ENCODE results near the gene NDUFB11.
A peak's percentile ranks its signal among the peaks of the same experiment; 100 is the strongest.

Gene NDUFB11

DNA sequence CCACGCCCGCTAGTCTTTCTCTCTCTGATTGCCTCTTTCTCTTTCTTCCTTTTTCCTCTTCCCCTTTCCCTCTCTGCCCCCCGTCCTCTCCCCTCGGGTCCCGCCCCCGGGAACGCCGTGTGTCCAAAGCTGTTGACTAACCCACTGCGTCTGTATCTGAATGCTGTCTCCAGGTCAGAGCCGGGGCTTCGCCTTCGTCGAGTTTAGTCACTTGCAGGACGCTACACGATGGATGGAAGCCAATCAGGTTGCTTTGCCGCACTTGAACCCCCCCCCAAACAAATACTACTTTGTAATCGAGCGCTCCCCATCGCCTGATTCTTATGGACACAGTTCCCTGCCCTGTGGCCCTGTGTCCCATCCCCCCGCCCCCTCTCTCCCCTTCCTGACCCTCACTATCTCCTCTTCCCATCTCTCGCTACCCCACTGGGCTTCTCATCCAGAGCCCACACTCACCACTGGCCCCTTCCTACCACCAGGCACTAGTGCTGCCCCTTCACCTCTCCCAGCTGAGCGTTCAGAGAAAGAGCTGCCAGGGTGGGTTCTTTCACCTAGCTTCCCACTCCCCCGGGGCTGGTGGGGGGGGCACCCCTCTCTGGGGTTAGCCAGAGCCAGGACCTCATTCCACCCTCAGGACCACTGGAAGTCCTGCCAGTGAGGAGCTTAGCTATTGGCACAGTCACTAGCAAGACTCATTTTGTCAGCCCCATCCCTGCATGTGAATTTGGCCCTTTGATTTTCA, 30.5 kb upstream of the NDUFB11 start:
- no peak for DNase-seq

DNA sequence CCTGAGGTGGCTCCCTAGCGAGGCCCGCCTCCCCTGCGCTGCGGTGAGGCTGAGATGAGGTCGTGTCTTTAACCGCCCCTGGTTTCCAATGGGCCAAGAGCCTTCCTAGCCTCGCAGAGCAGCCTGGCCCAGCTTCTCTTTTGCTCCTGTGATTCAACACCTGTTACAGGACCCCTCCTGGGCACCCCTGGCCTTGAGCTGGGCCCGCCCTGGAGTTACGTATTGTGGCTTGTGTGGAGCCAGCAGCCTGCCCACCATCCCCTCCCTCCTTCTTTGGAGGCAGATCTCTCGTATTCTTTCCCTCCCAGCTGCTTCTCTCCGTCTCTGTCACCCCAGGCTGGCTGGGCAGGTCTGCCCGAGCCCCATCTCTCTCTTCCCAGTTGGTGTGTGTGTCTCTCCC, 29.9 kb upstream of the NDUFB11 start:
- no peak for DNase-seq

DNA sequence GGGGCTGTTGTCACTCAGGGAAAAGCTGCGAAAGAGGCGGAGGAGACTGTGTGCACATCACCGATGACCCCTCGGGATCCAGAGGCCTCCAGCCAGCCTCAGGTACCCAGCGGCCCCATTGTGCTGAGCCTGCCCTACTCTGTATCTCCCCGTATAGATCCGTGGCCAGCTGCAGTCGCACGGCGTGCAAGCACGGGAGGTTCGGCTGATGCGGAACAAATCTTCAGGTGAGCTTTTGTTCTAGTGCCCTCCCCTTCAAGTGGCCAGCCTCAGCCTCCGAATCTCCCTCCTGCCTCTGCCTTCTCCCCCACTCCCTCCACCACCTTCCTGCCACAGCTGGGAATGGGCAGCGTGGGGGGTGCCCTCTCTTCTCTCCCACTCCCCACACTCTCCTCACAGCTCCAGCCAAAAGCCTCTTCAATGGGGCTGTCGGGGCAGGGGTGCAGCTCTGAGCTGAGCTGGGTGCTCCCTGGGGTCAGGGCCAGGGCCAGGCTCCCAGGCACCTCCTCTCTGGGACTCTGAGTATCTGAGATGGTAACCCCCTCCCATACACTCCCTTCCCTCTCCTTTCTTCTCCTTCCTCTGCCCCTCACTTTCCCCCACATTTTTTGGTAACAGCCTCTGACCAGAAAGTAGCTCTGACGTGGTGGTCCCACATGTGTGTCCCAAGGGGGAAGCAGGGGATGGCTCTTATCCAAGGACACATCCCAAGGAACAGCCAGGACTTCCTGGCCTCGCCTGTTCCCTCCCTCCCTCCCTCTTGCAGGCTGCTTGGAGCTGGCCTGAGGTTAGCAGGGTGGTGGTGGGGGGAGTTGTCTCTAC, 28.7 kb upstream of the NDUFB11 start:
- no peak for DNase-seq

DNA sequence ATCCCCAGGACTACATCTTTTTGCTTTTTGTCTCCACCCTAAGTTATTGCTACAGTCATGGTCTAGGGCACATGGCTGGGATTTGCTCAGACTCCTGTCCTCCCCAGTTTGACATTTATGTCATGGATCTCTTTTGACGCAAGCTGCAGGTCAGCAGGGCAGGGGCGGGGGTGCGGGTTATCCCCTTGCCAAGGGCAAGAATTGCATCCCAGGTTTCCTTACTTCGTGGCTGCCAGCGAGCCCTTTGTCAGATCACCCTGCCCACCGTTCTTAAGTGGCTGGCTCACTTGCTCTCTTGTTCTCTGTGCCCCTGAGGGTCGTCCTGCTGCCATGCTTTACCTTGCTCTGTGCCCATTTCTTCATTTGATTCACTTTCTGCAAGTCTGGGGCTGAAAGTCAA, 28.0 kb upstream of the NDUFB11 start:
- no peak for DNase-seq

DNA sequence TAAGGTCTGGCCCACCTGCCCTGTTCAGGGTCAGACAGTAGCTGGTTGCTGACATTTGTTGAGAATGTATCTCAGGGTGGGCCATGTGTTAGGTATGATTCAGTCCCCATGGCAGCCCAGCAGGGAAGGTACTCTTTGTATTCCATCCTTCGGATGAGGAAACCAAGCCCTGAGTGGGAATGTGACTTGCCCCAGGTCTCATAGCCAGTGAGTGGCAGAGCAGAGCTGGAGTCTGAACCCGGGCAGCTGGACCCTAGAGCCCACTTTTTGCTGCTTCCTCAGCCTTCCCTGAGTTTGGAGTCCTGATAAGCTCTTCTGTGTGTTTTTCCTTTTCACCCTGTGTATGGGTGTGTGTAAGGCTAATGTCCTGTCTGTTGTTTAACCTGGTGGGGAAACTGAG, 27.5 kb upstream of the NDUFB11 start:
- no peak for DNase-seq

DNA sequence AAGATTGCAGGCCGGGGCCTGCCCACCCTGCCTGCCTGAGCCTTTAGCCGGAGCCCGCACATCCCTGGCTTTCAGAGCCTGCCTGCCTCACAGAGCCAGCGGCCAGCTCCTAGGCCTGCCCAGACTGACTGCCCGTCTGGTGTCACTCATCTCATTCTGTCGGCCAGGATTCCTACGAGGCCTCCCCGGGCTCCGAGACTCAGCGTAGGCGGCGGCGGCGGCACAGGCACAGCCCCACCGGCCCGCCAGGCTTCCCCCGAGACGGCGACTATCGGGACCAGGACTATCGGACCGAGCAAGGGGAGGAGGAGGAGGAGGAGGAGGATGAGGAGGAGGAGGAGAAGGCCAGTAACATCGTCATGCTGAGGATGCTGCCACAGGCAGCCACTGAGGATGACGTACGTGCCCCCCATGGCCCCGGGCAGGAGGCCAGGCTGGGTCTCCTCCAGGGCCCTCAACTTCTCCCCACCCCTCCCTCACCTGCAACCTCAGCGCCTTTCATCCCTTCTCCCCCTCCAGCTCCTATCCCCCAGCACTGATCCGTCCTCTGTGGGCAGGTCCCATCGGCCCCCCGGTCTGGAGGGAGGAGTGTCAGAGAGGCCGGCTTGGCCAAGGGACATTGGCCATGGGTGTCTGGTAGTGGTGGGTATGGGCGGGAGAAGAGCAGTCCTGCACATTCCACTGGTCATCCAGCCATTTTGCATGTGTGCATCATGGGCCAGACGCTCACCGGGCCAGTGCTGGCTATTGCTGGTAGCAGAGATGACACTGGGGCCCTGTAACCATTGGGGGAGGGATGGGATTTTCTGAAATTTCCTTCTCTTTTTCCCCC, 26.6 kb upstream of the NDUFB11 start:
- no peak for DNase-seq

DNA sequence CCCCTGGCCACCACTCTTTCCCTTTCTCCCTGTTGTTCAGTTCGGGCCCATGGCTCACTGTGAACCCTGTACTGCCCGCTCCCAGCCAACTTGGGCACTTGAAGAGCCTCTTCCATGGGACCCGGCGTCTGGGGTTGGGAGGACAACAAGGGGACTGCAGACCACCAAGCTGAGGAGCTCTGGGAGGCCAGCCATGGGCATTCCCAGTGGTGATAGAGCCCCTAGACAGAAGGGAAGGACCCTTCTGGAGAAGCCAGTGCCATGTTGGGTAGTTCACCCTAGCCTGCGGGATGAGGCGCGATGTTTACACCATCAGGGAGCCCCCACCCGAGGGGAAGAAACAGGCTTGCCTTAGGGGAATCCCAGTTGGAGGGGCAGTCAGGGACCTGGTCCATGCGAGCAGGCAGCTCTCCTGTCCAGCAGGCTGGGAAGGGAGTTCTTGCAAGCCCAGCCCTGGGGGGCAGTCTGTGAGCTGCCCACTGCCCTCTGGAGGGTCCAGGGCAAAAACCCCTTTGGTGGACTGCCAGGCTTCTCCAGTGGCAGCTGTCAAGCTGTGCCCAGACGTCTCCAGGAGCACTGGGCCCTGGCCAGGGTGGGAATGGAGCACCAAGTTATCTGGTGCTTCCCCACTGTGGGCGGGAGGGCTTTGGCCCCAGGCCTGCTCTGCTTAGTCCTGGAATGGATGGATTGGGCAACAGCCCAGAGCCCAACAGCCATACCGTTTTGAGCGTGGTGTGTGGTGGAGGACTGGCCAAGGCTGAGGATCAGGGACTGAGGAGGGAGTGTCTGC, 25.4 kb upstream of the NDUFB11 start:
- DNase-seq: peak; percentile 10

DNA sequence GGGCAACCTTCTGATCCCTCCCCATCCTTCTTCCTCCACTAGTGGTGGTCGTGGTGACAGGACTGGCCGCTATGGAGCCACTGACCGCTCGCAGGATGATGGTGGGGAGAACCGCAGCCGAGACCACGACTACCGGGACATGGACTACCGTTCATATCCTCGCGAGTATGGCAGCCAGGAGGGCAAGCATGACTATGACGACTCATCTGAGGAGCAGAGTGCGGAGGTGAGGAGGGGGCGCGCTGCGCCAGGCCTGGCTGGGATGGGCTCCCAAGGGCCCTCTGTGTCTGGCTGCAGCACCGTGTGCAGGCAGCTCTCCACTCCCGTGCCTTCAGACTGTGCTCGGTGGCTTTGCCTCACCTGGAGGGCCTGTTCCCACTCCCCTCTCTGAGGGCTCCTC, 24.8 kb upstream of the NDUFB11 start:
- DNase-seq: no peak

DNA sequence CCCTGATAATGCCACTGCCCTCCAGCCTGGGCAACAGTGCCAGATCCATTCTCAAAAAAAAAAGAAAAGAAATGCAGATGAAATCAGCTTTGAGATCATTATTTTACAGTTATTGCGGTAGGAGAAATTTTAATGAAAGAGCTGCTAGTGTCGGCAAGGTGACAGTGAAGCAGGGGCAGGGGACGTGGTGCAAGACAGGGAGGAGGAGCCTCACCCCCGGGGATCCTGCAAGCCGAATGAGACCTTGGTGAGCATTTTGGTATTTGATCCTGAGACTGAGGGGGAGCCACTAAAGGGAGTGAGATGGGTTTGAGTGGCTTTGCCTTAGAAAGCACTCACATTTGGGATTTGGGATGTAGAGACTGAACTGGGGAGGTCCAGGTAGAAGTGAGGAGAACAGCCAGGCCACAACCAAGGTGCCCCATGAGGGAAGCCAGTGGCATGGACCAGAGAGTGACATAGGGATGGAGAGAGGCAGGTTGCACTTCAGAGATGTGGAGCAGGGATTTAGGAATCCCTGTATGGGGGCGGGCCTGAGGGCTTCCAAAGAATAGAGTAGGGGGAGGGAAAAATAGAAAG, 24.1 kb upstream of the NDUFB11 start:
- no peak for DNase-seq

DNA sequence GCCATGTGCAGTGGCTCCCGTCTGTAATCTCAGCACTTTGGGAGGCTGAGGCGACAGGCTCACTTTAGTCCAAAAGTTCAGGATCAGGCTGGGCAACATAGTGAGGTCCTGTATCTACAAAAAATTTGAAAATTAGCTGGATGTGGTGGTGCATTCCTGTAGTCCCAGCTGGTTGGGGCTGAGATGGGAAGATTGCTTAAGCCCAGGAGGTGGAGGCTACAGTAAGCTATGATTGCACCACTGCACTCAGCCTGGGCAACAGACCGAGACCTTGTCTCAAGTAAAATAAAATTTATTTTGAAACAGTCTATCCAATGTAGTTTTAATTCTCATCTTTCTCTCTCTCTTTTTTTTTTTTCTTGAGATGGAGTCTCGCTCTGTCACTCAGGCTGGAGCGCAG, 21.6 kb upstream of the NDUFB11 start:
- no peak for DNase-seq

DNA sequence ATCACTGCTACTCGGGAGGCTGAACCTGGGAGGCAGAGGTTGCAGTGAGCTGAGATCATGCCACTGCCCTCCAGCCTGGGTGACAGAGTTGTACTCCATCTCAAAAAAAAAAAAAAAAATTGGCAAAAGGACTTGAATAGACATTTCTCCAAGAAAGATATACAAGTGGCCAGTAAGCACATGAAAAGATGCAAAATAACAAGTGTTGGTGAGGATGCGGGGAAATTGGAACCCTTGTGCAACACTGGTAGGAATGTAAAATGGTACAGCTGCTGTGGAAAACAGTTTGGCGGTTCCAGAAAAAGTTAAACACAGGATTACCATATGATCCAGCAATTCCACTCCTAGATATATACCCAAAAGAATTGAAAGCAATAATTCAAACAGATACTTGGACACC, 19.9 kb upstream of the NDUFB11 start:
- no peak for DNase-seq

DNA sequence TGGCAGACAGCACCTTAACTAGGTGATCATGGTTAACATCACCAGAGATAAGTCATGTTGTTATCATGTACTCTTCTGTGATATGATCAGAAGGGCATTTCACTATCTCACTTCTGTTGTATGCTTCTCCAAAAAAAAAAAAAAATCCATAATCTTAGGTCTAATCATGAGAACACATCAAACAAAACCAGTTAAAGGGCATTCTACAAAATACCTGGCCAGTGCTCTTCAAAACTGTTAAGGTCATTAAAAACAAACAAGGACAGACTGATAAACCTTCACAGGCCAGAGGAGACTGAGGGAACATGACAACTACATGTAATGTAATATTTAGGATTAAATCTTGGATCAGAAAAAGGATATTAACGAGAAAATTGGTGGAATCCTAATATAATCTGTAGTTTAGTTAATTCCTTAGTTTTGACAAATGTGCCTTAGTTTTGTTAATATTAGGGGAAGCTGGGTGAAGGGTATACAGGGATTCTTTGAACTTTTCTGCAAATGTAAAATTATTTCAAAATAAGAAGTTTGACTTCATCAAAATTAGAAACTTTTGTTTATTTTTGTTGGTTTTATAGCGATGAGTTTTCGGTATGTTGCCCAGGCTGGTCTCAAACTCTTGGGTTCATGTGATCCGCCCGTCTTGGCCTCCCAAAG, 18.6 kb upstream of the NDUFB11 start:
- DNase-seq: no peak

DNA sequence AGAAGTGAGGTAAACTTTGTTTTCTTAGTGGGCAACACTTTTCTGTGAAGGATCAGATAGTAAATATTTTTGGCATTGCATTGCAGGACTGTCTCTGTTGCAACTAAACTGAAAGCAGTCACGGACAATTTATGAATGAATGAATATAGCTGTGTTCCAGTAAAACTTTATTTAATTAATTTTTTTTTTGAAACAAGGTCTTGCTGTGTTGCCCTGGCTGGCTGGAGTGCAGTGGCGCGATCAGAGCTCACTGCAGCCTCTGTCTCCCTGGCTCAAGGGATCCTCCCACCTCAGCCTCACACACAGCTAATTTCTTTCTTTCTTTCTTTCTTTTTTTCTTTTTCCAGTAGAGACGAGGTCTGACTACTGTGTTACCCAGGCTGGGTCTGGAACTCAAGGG, 16.3 kb upstream of the NDUFB11 start:
- no peak for DNase-seq

DNA sequence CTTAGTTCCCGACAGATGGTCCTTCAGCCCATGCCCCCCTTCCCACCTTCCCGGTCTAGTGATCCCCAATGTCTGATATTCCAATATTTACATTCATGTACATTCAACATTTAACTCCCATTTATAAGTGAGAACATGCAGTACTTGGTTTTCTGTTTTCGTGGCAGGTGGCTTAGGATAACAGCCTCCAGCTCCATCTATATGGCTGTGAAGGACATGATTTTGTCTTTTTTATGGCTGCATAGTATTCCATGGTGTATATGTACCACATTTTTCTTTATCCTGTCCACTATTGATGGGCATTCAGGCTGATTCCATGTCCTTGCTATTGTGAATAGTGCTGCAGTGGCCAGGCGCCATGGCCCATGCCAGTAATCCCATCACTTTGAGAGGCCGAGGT, 14.3 kb upstream of the NDUFB11 start:
- no peak for DNase-seq

DNA sequence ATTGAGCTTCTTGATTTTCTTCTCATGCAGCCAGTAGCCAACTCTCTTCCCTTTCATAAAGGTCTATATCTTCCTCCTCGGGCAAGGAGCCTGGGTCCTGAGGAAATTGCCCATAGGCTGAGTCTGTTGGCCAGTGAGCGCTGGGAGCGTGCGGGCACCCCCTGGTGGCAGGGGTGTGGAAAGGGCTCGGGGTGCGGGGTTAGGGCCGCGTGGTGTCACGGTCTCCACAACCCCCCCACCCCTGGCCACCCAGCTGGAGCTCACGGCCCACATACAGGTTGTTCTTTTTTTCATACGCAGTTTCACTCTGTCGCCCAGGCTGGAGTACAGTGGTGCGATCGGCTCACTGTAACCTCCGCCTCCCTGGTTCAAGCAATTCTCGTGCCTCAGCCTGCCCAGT, 13.6 kb upstream of the NDUFB11 start:
- no peak for DNase-seq

DNA sequence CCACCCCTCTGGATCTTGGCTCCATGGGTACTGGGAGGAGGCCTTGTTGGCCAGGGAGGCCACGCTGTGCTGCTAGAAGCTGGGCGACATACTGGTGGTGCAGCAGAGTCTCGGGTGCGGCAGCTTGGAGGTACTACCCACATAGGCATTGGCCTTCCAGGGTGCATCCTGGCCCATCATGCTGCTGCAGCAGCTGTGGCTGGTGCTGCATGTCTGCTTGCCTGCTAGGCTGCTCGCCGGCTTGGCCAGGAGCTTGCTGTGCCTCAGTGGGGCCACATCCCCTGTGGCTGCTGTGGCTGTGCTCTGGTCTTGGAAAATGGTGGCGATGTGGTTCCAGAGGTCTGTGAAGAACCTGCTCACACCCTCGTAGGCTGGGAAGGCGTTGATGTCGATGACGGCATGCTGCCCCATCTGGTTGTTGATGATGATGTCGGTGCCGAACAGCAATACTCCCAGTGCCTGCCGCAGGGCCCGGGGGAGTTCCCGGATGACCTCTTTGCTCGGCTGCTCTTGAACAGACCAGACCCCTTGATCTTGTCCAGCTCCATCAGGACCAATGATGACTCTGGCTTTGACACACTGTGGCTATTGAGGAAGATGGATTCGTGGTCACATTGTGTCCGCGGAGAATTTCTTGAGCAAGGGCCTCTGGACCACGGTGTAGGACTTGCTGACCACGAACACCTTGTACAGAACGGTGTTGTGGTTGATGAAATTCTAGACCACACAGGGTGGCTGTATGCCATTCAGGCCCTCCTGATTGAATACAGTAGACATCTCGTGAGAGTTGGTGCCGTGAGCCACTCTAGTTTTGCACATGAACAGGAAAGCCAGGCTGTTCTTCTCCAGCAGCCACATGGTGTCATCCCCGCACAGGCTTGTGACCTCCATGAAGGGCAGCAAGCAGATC, 12.4 kb upstream of the NDUFB11 start:
- peak; percentile 4 for DNase-seq

DNA sequence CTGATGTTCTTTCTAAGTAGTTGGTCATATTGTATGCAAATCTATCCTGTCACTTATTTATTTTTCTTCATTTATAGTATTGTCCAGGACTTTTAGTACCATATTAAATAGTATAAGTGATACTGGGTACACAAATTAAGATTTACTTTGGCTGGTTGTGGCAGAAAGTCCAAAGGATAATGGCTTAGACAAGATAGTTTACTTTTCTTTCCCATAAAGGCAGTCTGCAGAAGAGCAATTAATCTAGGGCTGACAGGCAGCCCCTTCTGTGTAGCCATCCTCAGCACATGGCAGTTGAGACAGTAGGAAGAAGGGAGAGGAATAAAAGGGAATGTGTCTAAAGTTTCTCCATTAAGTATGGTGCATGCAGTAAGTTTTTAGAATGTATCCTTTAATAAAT, 6.9 kb upstream of the NDUFB11 start:
- no peak for DNase-seq

DNA sequence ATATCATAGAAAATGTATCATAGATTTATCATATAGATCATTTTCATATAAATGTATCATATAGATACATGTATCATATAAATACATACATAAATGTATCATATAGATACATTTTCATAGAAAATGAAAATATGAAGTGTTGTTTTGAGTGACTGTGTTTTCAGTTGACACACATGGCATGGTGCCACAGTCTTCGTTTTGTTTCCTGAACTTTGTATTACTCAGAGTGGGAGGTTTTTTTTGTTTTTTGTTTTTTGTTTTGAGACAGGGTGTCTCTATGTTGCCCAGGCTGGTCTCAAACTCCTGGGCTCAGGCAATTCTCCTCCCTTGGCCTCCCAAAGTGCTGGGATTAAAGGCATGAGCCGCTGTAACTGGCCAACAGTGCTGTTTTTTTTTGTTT, 4.4 kb upstream of the NDUFB11 start:
- DNase-seq: no peak

DNA sequence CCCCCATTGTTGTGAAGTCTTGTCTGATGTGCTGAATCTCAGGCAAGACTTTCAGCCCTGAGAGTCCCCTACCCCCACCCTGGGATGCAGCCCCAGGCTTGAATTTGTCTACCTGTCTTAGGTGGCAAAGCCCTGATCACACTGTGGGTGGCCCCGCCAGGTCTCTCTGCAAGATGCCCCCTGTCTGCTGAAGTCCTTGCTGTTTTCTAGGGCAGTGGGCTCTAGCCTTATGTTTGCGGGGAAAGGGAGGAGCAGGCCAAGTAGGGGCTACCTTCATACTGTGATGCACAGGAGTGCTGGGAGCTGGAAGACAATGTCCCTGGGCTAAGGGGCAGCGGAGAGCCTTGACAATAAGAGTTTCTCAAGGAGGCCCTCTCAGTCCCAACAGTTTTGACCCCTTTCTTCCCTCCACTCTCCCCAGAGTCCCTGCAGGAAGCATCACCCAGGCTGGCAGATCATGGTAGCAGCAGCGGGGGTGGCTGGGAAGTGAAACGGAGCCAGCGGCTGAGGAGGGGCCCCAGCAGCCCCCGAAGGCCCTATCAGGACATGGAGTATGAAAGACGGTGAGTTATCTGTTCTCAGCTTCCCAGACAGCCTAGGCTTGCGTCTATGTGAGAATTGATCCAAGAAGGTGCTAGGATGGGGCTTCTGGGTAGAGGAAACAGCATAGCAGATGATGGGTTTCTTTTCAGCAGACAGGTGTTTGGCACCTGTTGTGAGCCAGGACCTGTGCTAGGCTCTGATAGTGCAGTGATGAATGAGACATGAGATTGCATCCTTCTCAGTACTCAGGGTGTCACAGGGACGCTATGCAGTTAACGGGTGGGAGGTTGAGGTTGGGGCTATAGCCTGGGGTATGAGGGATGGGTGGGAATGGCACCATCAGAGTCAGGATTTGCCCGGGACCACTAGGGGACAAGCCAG, 2.7 kb upstream of the NDUFB11 start:
- DNase-seq: no peak

Data from fibroblast of skin of abdomen (primary cell).